ENCODE results near the gene TBC1D26.
"Not testable (repeated sequence)": the region's sequence is repeated elsewhere in the genome, so short reads cannot be mapped to it uniquely, and the experiment has no call there.

The TBC1D26 gene

GRCh38 chr17:15742921-15743320, 10.8 kb downstream of the TBC1D26 start:
- H3K4me3 ChIP-seq (ENCODE audit: low read depth, low read length): no peak overlapping the region

DNA sequence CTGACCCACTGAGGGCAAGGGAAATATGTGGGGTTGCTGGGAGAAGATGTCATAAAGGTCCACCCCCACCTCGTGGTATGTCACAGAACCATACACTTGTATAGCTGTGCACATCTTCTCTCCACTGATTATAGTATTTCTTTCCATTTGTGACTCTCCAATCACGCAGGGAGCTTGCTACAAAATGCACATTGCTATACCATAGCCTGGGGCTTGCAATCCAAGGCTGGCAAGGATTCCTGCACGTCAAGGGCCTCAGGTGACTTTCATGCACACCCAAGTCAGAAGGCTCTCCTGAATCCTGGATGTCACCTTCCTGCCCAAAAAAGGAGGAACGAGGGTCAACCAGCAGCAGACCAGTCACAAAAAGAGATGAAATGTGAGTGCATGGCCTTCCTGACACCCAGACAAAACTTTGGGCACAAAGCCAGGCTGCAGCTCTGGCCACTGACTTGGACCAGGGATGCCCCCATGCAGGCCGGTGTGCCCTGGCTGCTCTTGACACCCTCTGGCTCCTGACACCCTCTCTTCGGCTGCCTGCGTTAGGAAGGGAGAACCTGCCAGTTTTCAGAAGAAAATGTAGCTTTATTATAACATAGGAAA, 12.1 kb downstream of the TBC1D26 start:
- no peak overlapping the region for H3K4me3 ChIP-seq (ENCODE audit: low read depth, low read length)

GRCh38 chr17:15744885-15745284, 12.8 kb downstream of the TBC1D26 start:
- H3K4me3 ChIP-seq (ENCODE audit: low read depth, low read length): no peak overlapping the region

- H3K4me3 ChIP-seq (ENCODE audit: low read depth, low read length): not testable (repeated sequence)
Observed at GRCh38 chr17:15749403-15749802, 17.3 kb downstream of the TBC1D26 start.

DNA sequence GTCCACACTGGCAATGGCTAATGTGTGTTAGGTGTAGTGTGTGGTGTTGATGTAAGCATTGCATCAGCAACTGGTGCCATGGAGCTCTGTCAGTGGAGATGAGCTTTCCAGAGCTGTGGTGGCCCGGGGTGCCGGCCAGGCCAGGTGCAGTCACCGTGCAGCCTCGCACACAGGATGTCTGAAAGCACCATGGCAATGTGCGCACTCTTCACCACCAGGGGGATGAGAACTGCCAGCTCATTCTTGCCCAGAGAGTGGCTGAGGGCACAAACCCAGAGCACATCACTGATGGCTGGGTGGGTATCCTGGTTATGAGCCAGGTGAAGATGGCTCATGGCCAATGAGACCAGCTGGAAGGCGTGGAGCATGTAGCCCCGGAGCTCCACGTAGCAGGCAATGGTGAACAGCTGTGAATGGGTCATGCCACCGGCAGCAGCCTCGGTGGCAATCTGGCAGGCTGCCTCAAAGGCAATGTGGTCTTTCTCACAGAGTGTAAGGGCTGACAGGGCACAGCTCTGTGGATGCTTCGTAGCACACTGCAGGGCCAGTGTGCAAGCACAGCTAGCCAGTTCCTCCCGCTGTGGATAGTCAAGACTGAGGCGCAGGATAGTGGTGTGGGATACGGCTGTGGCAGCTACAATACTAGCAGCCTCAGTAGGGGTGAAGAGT, 36.9 kb downstream of the TBC1D26 start:
- H3K4me3 ChIP-seq (ENCODE audit: low read depth, low read length): not testable (repeated sequence)

DNA sequence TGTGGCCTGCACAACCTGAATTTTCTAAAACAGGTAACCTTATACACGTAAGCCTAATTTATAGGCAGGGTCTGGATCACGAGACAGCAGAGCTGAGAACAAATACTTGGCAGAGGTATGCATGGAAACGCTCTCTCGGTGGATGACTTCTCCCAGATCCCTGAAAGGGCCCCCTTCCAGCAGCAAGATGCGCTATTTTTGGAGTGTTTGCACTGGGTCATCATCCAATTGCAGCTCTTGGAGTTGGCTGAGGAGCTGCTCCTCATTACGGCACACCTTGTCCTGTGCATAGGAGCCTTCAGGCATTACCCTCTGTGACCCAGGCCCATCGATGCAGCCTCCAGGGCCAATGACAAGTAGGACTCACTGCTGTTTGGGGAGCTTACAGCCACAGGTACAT, 38.6 kb downstream of the TBC1D26 start:
- H3K4me3 ChIP-seq (ENCODE audit: low read depth, low read length): not testable (repeated sequence)

GRCh38 chr17:15776871-15777270, 44.8 kb downstream of the TBC1D26 start:
- no peak overlapping the region for H3K4me3 ChIP-seq (ENCODE audit: low read depth, low read length)

- H3K4me3 ChIP-seq (ENCODE audit: low read depth, low read length): no peak overlapping the region
Observed at GRCh38 chr17:15777297-15777696, 45.2 kb downstream of the TBC1D26 start.

DNA sequence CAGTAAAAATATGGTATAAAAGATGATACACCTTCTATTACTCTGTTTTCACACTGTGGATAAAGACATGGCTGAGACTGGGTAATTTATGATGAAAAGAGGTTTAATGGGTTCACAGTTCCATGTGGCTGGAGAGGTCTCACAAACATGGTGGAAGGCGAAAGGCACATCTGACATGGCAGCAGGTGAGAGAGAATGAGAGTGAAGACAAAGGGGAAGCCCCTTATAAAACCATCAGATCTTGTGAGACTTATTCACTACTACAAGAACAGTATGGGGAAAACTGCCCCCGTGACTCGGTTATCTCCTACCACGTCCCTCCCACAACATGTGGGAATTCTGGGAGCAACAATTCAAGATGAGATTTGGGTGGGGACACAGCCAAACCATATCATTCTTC, 45.6 kb downstream of the TBC1D26 start:
- no peak overlapping the region for H3K4me3 ChIP-seq (ENCODE audit: low read depth, low read length)

DNA sequence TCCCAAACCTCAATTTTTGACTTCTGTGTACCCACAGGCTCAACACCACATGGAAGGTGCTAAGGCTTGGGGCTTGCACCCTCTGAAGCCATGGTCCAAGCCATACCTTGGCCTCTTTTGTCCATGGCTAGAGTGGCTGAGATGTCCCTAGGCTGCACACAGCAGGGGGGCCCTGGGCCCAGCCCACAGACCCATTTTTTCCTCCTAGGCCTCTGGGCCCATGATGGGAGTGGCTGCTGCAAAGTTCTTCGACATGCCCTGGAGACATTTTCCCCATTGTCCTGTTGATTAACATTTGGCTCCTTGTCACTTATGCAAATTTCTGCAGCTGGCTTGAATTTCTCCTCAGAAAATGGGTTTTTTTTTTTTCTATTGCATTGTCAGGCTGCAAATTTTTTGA, 47.0 kb downstream of the TBC1D26 start:
- H3K4me3 ChIP-seq (ENCODE audit: low read depth, low read length): no peak overlapping the region

- no peak overlapping the region for H3K4me3 ChIP-seq (ENCODE audit: low read depth, low read length)
Observed at GRCh38 chr17:15780188-15780587, 48.1 kb downstream of the TBC1D26 start.

- H3K4me3 ChIP-seq (ENCODE audit: low read depth, low read length): no peak overlapping the region
Observed at GRCh38 chr17:15782866-15783265, 50.8 kb downstream of the TBC1D26 start.

GRCh38 chr17:15783461-15783860, 51.4 kb downstream of the TBC1D26 start:
- H3K4me3 ChIP-seq (ENCODE audit: low read depth, low read length): no peak overlapping the region

GRCh38 chr17:15784351-15784750, 52.3 kb downstream of the TBC1D26 start:
- not testable (repeated sequence) for H3K4me3 ChIP-seq (ENCODE audit: low read depth, low read length)

- H3K4me3 ChIP-seq (ENCODE audit: low read depth, low read length): not testable (repeated sequence)
Observed at GRCh38 chr17:15787363-15788075, 55.4 kb downstream of the TBC1D26 start.

- H3K4me3 ChIP-seq (ENCODE audit: low read depth, low read length): not testable (repeated sequence)
Observed at GRCh38 chr17:15788365-15788764, 56.3 kb downstream of the TBC1D26 start.

Data from iPS-11a (cell line).